Astrocyte (in vitro differentiated cells and primary cell): ENCODE data around the gene NRGN. TPM values are rescaled to one million over a fixed set of nuclear protein-coding genes. Genes with fewer than 3 reads are reported as not detected.

Experiments
- DNase-seq: peaks from one replicate; pipeline ENCODE4 v3.0.0-alpha.2; 2010; ENCODE audit warnings: low read depth
- FAIRE-seq: peaks from 2 replicates; lab custom pipeline; 2011; peaks lifted over from hg19 to GRCh38; lab: Jason Lieb, UNC
- H2AFZ ChIP-seq: 2 replicates; pipeline ENCODE4 v1.6.0; 2012; ENCODE audit warnings: low read depth, low read length, inconsistent platforms
- H3K27ac ChIP-seq: 2 replicates; pipeline ENCODE4 v1.5.1; 2011; ENCODE audit warnings: low read depth, low read length, inconsistent platforms
- H3K27me3 ChIP-seq: 2 replicates; pipeline ENCODE4 v1.6.0; 2011; ENCODE audit warnings: low read length, inconsistent platforms; ENCODE audit not compliant: insufficient read depth
- H3K36me3 ChIP-seq: 2 replicates; pipeline ENCODE4 v1.5.1; 2011; ENCODE audit warnings: low read length, inconsistent platforms; ENCODE audit not compliant: insufficient read depth
- H3K4me1 ChIP-seq: 2 replicates; pipeline ENCODE4 v1.5.1; 2011; ENCODE audit warnings: low read length, inconsistent platforms; ENCODE audit not compliant: insufficient read depth
- H3K4me2 ChIP-seq: 2 replicates; pipeline ENCODE4 v1.6.0; 2012; ENCODE audit warnings: low read length, inconsistent platforms
- H3K4me3 ChIP-seq: 2 replicates; pipeline ENCODE4 v1.5.1; 2011; ENCODE audit warnings: low read depth, mild to moderate bottlenecking, low read length, inconsistent platforms; ENCODE audit not compliant: insufficient read depth
- H3K79me2 ChIP-seq: 2 replicates; pipeline ENCODE4 v1.6.0; 2012; ENCODE audit warnings: mild to moderate bottlenecking, low read length, inconsistent platforms; ENCODE audit not compliant: insufficient read depth
- H3K9ac ChIP-seq: 2 replicates; pipeline ENCODE4 v1.6.0; 2012; ENCODE audit warnings: mild to moderate bottlenecking, low read length, inconsistent platforms
- H3K9me3 ChIP-seq: 2 replicates; pipeline ENCODE4 v1.5.1; 2012; ENCODE audit warnings: low read depth, mild to moderate bottlenecking, low read length, inconsistent platforms; ENCODE audit not compliant: insufficient read depth
- H4K20me1 ChIP-seq: 2 replicates; pipeline ENCODE4 v1.6.0; 2012; ENCODE audit warnings: low read length, inconsistent platforms; ENCODE audit not compliant: insufficient read depth
- H3K27ac Mint-ChIP-seq: one replicate; pipeline ENCODE4 v1.8.0; 2021; ENCODE audit warnings: mild to moderate bottlenecking, mixed read lengths; ENCODE audit not compliant: unreplicated experiment
- H3K27me3 Mint-ChIP-seq: one replicate; pipeline ENCODE4 v1.8.0; 2021; ENCODE audit warnings: low read depth, mixed read lengths; ENCODE audit not compliant: unreplicated experiment
- H3K36me3 Mint-ChIP-seq: one replicate; pipeline ENCODE4 v1.8.0; 2021; ENCODE audit warnings: low read depth, mixed read lengths; ENCODE audit not compliant: unreplicated experiment
- H3K4me1 Mint-ChIP-seq: one replicate; pipeline ENCODE4 v1.8.0; 2021; ENCODE audit warnings: low read depth, mixed read lengths; ENCODE audit not compliant: unreplicated experiment
- H3K4me3 Mint-ChIP-seq: one replicate; pipeline ENCODE4 v1.8.0; 2021; ENCODE audit warnings: mild to moderate bottlenecking, moderate library complexity, mixed read lengths; ENCODE audit not compliant: unreplicated experiment
- H3K9me3 Mint-ChIP-seq: one replicate; pipeline ENCODE4 v1.8.0; 2021; ENCODE audit warnings: mild to moderate bottlenecking, mixed read lengths; ENCODE audit not compliant: unreplicated experiment
- CTCF ChIP-seq: IDR thresholded peaks from 2 replicates; pipeline ENCODE4 v1.5.1; 2011; ENCODE audit warnings: low read depth, mild to moderate bottlenecking, inconsistent platforms, low read length, moderate library complexity; ENCODE audit not compliant: insufficient read depth
- EZH2 ChIP-seq: IDR thresholded peaks from 2 replicates; pipeline ENCODE4 v1.6.1; 2012; ENCODE audit warnings: mild to moderate bottlenecking, low read length, inconsistent platforms; ENCODE audit not compliant: insufficient read depth
- total RNA-seq: library from RNA; stranded (reverse); gene quantifications from 2 replicates; pipeline ENCODE4 v1.2.1, GENCODE V29; 2021

The NRGN gene
- total RNA-seq, 1 donor from 2014 or later, result 1.7 TPM

DNA sequence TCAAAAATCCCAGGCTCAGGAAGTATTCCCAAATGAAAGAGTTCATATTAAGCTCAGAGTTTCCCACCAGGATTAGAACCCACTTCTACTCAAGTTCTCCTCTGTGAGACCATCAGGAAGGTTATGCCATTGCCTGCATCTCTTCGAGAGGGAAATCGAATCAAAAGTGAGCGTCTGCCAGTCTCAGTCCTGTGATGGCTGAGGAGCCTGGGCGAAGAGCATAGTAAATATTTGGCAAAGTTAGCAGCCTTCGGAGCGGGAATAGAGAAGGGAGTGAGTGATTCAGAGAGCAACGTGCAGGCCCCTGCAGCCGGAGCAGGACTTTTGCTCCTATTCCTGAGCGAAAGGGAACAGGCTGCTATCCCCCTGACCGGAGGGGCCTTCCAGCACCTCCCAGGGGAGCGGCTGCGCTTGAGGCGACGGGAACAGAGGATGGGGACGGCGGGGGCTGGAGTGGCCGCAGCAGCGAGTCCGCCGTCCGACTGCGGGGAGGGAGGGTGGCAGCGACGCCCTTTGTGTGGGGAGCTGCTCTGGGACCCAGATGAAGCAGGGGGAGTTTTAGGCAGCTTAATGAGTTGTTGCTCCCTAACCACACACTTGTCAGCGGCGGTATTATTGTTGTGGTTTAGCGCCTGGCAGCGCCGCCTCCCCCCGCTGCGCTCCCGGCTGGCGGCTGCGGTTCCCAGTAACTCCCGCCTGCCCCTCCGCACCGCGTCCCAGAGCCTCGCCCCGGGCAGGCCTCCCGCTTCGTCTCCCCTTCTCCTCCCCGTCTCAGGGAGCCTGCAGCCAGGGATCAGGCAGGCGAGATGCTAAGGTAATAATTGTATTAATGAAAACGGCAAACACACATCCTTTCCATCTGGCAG is 21.7 kb upstream of the NRGN start:
- Mint-ChIP-seq H3K4me3 (peak overlapping the region; percentile 77), H3K27me3 (peaks cover 55% of the 10 kb centered on the region), H3K9me3 (peaks cover 3% of the 10 kb centered on the region), H3K36me3 (peaks cover 2% of the 10 kb centered on the region), H3K27ac (no peak overlapping the region), H3K4me1 (peaks cover 26% of the 10 kb centered on the region)
- peak overlapping the region; percentile 54 for H3K4me3 ChIP-seq
- H3K9me3 ChIP-seq, result no peaks in the 10 kb centered on the region
- H3K36me3 ChIP-seq, result no peaks in the 10 kb centered on the region
- DNase-seq (peak; percentile 31), FAIRE-seq (no peak)
- H3K79me2 ChIP-seq, result no peaks in the 10 kb centered on the region
- peak overlapping the region; percentile 95 for H3K4me2 ChIP-seq
- H3K27me3 ChIP-seq, result peaks cover 24% of the 10 kb centered on the region
- TF ChIP-seq CTCF, result no peak
- no peak for TF ChIP-seq EZH2
- peak overlapping the region; percentile 10 for H3K9ac ChIP-seq
- H3K4me1 ChIP-seq, result peaks cover 16% of the 10 kb centered on the region
- no peak overlapping the region for H3K27ac ChIP-seq
- H4K20me1 ChIP-seq, result no peaks in the 10 kb centered on the region
- H2AFZ ChIP-seq, result peak overlapping the region; percentile 72

DNA sequence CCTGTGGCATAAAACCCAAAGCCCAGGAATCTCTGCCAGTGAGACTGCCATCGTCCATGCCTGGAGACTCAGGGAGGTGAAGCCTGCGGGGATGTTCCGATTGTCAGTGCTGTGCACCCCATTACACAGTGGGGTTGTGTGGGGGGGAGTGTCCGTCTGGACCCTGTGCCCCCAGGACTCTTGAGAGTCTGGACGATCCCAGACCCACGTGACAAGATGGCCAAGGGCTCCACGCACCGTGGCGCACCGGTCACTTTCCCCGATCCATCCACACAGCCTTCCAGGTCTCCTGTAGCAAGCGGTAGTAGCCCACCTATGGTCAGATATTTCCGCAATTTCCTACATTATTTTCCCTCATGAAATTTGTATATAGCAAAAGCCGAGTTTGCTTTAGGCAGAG is 20.9 kb upstream of the NRGN start:
- Histone ChIP-seq H3K79me2 (no peaks in the 10 kb centered on the region), H2AFZ (no peak overlapping the region), H3K27ac (no peak overlapping the region), H4K20me1 (no peaks in the 10 kb centered on the region), H3K27me3 (peaks cover 30% of the 10 kb centered on the region), H3K4me1 (peaks cover 16% of the 10 kb centered on the region), H3K4me2 (peak overlapping the region; percentile 95), H3K4me3 (peak overlapping the region; percentile 54), H3K9ac (no peak overlapping the region), H3K36me3 (no peaks in the 10 kb centered on the region), H3K9me3 (no peaks in the 10 kb centered on the region)
- no peak overlapping the region for H3K27ac Mint-ChIP-seq
- TF ChIP-seq CTCF (no peak), EZH2 (no peak)
- DNase-seq (no peak), FAIRE-seq (no peak)
- H3K36me3 Mint-ChIP-seq, result peaks cover 2% of the 10 kb centered on the region
- peaks cover 4% of the 10 kb centered on the region for H3K9me3 Mint-ChIP-seq
- peaks cover 26% of the 10 kb centered on the region for H3K4me1 Mint-ChIP-seq
- H3K27me3 Mint-ChIP-seq, result peaks cover 59% of the 10 kb centered on the region
- H3K4me3 Mint-ChIP-seq, result no peak overlapping the region

- no peaks in the 10 kb centered on the region for H4K20me1 ChIP-seq
- Mint-ChIP-seq H3K9me3 (peaks cover 5% of the 10 kb centered on the region), H3K27ac (no peak overlapping the region), H3K36me3 (peaks cover 2% of the 10 kb centered on the region), H3K27me3 (peaks cover 52% of the 10 kb centered on the region), H3K4me3 (no peak overlapping the region), H3K4me1 (peaks cover 27% of the 10 kb centered on the region)
- H2AFZ ChIP-seq, result no peak overlapping the region
- DNase-seq (no peak), FAIRE-seq (no peak)
- H3K9ac ChIP-seq, result no peak overlapping the region
- H3K27ac ChIP-seq, result no peak overlapping the region
- peaks cover 16% of the 10 kb centered on the region for H3K4me1 ChIP-seq
- H3K79me2 ChIP-seq, result no peaks in the 10 kb centered on the region
- H3K27me3 ChIP-seq, result peaks cover 30% of the 10 kb centered on the region
- TF ChIP-seq CTCF (no peak), EZH2 (no peak)
- H3K36me3 ChIP-seq, result no peaks in the 10 kb centered on the region
- H3K4me2 ChIP-seq, result no peak overlapping the region
- no peaks in the 10 kb centered on the region for H3K9me3 ChIP-seq
- no peak overlapping the region for H3K4me3 ChIP-seq
These were observed 20.2 kb upstream of the NRGN start for GRCh38 chr11:124719534-124719933.
